NOMO-1 treated with DMSO at 0.1 percent for 48 hours (cell line): ENCODE results near the gene KCNH3.
A peak's percentile ranks its signal among the peaks of the same experiment; 100 is the strongest.
"Not testable (repeated sequence)": the region's sequence is repeated elsewhere in the genome, so short reads cannot be mapped to it uniquely, and the experiment has no call there.

ENCODE experiments used
- DNase-seq: peaks from one replicate; lab custom pipeline; 2025; ENCODE audit not compliant: unreplicated experiment; lab: John Stamatoyannopoulos, UW

The KCNH3 gene

DNA sequence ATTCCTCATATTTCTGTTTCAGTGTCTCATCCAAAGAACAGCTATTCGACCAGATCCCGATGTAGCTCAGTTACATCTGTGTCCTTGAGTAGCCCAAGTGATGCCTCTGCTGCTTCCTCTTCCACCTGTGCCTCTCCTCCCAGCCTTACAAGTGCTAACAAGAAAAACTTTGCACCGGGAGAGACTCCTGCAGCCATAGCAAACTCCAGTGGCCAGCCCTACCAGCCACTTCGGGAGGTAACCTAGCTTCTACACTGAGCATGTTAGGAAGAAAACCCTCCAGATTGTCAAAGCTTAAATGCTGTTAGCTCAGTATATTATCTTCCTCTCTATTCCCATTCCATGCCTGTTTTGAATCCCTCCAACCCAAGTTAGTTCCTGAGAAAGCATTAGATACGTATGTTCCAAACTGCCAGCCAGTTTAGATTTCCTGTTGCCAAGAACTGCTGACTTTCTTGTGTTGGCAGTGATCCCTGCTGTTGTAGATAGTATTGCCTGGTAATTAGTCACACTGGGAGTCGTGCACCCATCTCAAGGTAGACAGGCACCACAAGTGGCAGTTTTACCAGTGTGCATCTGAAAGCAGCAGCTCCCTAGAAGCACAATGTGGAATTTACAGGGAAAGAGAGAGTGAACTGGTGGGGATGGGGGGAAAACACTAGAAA is 14.0 kb upstream of the KCNH3 start:
- DNase-seq: no peak

DNA sequence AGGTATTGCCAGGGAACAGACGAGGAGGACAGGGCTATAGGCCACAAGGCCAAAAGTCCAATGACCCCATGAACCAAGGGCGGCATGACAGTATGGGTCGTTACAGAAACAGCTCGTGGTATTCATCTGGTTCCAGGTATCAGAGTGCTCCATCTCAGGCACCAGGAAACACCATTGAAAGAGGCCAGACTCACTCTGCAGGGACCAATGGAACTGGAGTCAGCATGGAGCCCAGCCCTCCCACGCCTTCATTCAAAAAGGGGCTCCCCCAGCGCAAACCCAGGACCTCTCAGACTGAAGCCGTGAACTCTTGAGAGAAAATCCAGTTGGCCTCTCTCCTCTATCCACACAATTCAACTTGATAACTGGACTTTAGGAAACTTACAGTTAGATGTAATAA is 12.9 kb upstream of the KCNH3 start:
- DNase-seq: no peak

DNA sequence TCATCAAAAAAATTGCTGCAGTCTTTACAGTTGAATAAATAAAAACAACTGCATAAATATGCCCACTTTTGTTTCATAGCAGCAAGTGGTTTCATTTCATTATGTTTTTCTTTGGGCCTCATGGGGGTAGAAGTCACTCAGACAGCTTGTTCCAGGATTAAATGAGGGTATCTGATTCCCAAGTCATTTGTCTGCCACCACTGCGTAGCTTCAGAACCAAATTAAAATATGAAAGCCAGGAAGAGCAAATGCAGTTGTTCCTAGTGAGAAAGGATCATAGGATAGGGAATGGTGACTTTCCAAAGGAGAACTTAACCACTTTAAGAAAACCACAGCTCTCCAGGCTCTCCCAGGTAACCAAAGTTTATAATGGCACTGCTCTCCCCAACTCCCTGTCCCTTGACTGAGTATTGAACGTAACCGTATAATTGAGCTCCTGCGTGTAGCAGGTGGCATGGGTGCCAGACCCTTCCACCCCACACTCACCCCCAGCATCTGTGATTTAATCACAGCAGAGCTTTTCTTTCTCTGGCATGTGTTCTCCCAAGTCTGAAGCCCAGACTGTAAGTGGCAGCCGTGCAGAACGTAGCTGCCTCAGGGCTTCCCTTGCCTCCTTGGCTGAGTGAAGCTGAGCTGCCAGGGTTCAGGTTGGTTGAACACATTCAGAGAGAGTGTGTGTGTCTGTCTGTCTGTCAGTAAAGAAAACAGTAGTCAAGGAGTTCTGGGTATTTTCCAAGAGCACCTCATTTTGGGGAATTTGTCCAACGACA is 11.3 kb upstream of the KCNH3 start:
- no peak for DNase-seq

DNA sequence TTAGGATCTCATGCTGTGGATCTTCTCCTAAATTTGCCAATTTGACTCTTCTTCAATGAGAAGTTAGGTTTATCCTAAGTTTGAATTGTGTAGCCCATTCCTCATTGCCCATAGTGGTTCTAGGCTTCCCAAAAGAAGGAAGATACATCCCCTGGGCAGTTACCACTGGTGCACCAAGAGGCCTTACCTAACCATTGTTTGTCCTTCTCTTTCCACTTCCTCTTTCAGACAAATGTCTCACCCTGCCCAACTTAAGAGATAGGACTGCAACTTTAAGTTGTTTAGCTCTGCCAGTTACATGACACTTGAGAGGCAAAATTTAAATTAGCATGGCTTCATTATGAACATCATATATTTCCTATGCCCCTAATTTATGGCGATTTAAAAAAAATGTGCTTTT is 9.4 kb upstream of the KCNH3 start:
- DNase-seq: peak; percentile 76

DNA sequence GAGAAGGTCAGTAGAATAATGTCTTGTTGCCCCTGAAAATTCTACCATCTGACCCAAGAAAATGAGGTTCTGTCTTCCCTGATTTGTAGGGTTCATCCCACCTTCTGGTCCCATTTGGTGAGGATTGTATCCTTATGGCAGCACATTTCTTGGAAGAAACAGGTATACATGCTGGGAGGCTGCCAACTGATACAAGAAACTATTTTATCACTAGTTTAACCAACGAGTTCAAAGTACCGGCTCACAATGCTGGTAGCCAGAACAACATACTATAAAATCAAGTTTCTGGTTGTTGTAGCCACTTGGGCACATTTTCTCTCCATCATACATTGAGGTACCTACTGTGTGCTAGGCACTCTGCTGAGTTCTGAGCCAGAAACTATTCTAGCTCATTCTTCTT is 7.1 kb upstream of the KCNH3 start:
- DNase-seq: no peak

DNA sequence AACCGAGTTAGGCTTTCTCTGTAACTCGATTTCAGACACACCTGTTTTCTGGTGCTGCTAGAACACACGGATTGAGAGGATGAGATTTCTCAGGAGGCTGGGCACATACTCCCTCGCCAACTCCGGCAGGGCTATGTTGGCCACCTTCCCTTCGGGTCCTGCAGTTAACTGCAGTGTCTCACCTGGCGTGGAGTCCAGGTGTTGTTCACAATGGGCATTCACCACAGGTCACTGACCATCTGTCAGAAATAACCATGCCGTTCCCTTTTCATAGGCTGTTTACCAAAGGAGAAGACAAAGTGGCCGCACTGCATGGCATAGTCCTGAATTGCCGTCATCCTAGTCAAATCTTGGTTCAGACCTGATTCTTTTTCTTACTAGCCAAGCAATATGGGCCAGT is 5.5 kb upstream of the KCNH3 start:
- no peak for DNase-seq

DNA sequence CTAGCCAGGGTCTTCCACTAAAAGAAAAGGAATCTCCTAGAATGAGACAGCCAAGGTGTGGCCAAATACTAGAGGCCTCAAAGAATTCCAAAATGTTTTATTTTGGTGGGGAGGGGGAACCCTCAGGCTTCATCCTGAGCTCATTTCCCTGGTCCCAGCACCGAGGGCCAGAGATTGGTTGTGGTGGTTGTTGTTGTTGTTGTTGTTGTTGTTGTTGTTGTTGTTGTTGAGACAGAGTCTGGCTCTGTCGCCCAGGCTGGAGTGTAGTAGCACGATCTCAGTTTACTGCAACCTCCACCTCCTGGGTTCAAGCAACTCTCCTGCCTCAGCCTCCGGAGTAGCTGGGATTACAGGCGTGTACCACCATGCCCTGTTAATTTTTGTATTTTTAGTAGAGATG is 4.7 kb upstream of the KCNH3 start:
- not testable (repeated sequence) for DNase-seq

DNA sequence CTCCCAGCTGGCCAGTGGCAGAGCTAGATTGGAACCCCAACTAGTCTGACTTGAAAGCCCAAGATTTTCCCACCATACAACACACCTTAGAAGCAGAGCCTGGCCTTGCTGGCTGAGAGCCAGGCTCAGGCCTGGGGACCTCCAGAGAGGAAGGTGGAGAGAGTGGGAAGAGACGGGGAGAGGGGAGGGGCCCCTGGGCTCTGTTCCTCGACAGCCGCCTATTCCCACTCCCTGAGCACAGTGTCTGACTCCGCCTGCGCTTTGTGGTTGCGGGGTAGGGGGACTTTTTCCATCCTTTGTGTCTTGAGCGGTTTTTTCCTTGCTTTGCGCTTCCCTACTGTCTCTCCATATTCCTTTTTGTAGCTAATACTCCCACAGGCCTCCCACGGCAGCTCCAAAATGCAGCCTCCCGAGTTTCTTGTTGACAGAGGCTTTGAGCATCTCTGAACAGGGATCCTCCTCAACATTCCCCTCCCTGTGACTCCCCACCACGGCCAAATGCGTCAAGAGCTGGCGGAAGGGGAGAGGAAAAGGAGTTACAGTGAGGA is 4.0 kb upstream of the KCNH3 start:
- DNase-seq: no peak

DNA sequence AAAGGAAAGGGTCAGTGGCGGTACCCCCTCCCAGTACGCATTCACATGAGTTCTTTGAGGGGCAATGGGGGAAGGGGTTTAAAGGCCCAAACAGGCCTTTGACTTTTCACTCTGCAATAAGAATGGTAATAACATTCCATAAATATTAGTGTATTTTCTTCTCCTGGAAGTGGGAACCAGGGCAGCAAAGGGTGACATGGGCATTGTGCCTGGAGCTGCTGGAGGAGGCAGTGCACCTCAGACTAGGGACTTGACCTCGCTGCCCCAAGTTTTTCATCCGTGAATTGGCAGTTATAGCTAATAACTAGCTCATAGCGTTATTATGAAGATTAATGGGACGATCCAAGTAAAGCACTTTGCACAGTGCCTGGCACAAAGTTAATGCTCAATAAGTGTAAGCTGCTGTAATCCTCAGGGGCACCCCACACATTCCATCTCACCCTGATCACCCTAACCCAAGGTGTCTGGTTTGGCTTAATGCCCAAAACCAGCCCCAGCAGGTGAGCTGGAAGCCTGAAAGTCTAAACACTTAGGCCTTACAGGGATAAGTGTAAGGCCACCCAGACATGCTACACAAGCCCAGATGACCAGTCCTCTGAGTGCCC is 2.8 kb upstream of the KCNH3 start:
- DNase-seq: no peak

DNA sequence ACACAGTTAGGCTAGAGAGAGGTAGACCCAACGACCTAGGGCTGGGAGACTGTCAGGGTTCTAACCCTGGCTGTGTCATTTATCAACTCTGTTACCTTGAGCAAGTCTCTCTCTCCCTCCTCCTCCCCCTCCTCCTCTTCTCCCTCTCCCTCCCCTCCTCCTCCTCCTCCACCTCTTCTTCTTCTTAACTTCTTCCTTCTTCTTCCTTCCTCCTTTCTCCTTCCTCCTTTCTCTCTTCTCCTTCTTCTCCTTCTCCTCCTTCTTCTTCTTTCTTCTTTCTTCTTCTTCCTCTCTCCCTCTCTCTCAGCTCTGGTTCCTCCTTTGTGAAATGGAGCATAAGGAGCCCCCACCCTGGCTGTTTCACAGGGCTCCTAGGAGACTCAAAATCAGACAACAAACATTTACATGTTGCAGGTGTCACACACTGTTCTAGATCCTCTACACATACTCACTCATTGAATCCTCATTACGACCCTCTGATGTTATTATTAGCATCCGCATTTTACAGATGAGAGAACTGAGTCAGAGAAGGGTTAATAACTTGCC is 2.2 kb upstream of the KCNH3 start:
- peak; percentile 60 for DNase-seq

DNA sequence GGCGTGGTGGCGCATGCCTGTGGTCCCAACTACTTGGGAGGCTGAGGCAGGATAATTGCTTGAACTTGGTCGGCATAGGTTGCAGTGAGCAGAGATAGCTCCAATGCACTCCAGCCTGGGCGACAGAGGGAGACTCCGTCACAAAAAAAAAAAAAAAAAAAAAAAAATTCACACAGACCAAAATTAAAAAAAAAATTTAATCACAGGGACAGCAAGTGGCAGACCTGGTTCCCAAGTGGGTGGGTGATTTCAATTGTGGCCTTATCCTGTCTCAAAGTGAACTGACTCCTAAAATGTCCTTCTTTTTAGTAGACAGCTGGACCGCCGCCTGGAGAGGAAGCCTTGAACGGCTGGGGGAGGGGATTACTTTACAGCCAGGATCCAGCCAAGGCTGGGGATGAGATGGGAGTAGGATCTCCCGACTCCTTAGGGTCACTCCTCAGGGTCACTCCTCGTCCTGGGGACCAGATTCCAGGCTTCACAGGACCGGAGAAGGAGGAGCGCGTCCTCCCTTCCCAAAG is 1.5 kb upstream of the KCNH3 start:
- no peak for DNase-seq

DNA sequence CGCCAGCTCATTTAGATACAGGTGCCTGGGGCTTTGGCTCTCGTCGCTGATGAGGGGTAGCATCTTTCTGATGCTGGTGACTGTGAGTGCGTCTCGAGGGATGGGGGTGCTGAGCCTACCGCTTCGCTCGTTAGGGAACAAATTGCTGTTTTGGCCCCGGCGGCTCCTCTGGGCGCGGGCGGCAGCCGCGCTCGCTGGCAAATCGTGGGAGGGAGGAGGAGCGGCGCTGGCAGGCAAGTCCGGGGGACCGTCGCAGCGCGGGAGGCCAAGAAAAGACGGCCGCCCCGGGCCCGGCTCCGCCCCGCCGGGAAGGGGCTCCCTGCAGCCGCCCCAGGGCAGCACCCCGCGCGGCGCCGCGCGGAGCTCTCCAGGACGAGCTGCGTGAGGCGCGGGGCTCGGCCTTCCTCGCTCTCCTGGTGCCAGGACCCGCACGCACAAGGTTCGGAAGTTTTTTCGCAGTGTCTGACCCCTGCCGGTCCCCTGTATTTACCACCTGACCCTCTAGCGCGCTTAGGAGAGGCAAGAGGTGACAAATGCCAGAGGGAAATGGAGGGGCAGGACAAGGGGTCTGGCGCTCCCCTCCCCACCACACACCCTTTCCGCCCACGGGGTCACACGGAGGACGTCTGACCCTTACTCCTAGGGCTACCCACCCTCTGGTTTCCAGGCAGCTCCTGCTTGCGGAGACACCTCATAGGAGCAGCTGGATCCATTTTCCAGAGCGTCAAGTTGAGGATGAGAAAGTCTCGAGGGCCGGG is 899 bp upstream of the KCNH3 start:
- peak; percentile 41 for DNase-seq

DNA sequence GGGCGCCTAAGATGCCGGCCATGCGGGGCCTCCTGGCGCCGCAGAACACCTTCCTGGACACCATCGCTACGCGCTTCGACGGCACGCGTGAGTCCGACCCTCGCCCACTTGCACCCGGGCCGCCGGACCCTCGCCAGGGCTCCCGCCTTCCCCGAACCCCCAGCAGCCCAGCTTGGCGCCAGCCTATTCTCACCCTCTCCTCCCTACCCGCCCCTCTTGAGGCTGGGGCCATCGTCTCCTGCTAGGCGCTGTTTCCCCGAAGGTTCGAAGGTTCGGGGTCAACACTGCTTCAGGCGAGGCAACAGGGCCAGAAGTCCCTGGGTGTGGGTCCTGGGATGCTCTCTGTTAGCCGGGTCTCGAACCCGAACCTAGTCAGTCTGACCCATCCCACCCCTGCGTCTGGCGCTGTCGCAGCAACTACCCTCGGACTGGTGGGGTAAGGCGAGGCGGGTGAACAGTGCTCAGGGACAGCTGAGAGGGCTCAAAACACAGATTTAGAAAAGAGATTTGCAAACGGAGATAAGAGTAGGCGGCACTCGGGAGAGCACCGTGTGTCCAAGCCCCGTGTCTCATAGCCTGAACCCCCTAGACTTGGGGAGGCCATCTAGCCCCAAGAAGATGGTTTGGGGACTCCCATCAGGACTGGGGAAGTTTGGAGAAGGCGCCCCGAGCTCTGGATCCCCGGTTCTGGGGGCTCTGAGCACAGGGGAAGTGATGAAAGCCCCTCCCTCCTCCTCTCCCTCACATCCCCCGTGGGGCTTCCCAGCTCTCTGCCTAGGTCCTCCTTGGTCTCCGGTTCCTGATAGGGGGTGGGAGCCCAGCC is 787 bp downstream of the KCNH3 start:
- no peak for DNase-seq

DNA sequence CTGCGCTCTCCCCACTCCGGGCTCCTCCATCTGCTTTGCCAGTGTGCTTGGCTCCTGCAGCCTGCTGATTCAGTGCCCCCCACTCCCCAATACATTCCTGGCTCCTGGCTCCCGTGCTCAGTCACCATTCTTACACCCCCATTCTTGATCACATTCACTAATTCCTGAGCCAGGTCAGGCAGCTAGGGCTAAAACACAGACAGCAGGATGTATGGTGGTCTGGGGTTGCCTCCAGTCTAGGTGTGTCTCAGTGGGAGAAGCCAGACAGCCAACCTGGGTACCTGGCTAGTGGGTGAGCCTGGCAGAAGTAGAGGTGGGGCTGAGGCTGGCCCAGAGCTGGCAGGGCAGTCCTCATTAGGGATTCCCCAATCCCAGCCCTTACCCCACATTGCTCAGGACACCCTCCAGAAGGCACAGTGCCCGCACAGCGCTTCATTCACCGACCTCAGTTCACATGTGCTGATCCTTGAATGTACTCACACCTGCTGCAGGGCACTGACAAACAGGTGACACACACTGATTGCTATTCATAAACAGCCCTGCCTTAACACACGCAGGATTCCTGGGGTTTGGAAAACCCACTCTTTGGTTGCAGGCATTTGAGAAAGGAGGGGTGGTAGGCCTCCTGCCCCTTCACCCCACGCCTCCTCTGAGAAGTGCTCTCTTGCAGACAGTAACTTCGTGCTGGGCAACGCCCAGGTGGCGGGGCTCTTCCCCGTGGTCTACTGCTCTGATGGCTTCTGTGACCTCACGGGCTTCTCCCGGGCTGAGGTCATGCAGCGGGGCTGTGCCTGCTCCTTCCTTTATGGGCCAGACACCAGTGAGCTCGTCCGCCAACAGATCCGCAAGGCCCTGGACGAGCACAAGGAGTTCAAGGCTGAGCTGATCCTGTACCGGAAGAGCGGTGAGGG is 1.7 kb downstream of the KCNH3 start:
- DNase-seq: no peak

DNA sequence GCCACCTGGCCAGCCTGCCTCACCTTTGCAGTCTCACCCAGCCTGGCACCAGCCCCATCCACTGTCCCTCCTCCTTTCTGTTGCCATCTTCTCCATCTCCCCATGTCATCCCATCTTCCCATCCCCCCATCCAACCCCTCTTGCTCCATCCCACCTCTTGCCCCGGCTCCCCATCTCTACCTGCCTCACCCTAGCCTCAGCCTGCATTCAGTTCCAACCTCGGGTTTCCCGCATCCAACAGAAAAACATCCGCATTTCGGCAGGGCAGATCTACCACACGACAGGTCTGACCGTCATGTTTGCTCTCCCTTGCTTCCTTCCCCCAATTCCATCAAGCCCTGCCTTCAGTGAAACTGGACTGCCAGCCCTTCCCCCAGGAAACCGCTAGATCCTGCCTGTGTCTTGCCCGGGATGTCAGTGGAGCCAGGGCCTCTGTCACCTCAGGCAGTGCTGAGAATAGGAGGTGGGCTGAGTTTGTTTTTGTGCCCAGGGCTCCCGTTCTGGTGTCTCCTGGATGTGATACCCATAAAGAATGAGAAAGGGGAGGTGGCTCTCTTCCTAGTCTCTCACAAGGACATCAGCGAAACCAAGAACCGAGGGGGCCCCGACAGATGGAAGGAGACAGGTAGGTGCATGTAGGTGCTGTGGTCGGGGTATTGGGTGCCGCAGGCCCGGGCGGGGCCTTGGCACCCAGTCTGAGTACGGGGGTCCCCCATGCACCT is 2.5 kb downstream of the KCNH3 start:
- DNase-seq: no peak

DNA sequence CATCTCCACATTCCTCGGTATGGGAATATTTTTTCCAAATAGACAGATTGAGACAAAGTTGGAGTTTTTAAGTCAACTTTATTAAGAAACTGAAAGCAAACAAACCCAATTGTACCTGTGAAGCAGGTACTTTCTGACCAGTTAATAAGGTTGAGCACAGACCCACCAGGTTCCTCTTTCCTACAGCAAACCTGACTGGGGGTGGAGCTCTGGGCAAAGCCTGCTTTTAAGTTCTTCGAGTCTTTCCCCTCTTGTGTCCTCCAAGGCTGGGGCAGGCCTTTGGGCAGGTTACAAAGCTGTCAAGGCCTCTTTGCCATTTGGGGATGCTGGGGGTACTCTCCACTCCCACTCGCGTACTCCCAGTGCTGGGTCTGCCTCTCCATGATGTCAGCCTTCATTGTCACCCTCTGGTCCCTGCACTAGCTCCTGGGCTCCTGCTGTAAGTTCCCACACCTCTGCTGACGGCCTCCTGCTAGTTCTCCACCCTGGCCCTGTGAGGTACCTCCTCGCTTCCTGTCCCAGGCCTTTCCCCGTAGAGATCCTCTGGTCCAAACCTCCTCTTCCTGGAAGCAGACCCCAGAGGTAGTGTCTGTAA is 3.2 kb downstream of the KCNH3 start:
- no peak for DNase-seq

DNA sequence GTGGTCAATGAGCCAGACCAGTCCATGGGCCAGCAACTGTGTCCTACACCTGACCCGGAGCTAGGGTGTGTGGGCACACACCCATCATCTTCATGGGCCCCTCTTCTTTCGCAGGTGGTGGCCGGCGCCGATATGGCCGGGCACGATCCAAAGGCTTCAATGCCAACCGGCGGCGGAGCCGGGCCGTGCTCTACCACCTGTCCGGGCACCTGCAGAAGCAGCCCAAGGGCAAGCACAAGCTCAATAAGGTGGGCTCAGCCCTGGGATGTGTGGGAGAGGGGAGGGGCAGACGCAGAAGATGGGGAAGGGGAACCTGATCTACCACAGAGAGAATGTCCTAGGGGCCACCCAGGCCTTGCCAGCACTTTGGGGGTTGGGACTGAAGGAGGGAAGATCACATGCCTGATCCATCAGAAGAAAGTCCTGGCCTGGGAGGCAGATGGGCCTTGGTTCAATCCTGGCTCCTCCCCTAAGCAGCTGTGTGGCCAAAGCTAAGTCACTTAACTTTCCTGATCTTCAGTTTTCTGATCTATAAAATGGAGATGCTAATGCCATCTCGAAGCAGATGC is 3.8 kb downstream of the KCNH3 start:
- no peak for DNase-seq
